ENCODE data around the gene PRSS2.

DNA sequence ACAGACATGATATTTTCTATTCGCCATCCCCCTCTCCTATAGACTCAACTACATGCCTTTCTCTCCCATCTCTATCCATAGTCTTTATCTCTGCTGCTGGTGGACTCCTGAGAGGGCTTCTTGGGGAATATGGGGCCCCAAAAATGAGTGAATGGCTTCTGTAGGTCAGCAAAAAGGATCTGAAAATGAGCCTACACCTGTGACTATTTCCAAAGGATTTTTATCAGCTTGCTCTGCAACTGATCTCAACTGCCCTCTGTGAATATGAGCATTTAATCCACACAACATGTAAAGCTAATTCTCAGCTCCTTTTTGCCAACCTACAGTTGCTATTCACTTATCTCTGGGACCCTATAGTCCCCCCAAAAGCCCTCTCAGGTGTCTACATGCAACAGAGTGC lies 36.2 kb downstream of the PRSS2 start:
- no peak for TF ChIP-seq POLR2AphosphoS5 (IDR thresholded peaks at IDR 0.05; ENCODE audit: borderline replicate concordance, low read depth, low read length)
- TF ChIP-seq EZH2 (IDR thresholded peaks at IDR 0.05), result no peak
- TF ChIP-seq FOXP2 (optimal IDR thresholded peaks at IDR 0.05; ENCODE audit: control extremely low read depth, extremely low read length, insufficient read depth), result no peak
